ENCODE data around the gene CDK15. TPM values are rescaled to one million over a fixed set of nuclear protein-coding genes. Genes with fewer than 3 reads are reported as not detected.

Gene CDK15
- total and polyA plus RNA-seq, 2 experiments from 2014 or later, result 0.27 TPM; not detected in 1

GRCh38 chr2:201930043-201930442 is 123.7 kb downstream of the CDK15 start (continued):
- TF ChIP-seq ZNF462 (CRISPR knock-in tag; IDR thresholded peaks at IDR 0.05), result no peak

DNA sequence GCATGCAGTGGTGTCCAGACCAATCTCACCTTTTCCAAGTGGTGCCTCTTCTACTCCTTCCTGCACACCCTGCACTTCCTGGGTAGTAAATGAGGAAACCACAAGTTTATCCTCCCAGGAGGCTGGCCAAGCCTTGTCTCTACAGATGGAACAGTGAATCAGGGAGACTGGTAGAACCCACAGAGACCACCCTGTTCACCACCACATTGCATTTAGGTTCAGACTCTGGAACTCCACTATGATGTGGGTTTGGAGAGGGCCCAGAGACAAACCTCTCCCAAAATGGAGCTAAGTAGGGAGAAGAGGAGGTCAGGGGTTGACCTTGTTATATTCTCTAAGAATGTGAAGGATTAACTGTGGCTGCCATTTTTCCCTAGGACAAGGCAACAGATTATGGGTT is 124.5 kb downstream of the CDK15 start:
- Histone ChIP-seq H3K27me3 (ENCODE audit: insufficient read depth) (no peaks in the 10 kb centered on the region), H3K4me1 (ENCODE audit: insufficient read depth) (peaks cover 10% of the 10 kb centered on the region), H3K27ac (ENCODE audit: low read depth) (no peak overlapping the region), H3K9me2 (ENCODE audit: insufficient read depth) (peaks cover 19% of the 10 kb centered on the region; the same call in 1 of the 2 replicates), H4K20me1 (replicated peaks; ENCODE audit: insufficient read depth) (no peaks in the 10 kb centered on the region), H3K79me2 (replicated peaks; ENCODE audit: insufficient read depth) (no peaks in the 10 kb centered on the region), H3K4me3 (no peak overlapping the region), H3F3A (replicated peaks; ENCODE audit: low read depth) (0 out of 2 replicates have a peak, but pooled peaks cover 4% of the 10 kb centered on the region), H3K4me2 (no peak overlapping the region), H2AFZ (no peak overlapping the region), H3K36me3 (ENCODE audit: insufficient read depth) (no peaks in the 10 kb centered on the region)
- DNase-seq (ENCODE audit: low spot score) (no peak), ATAC-seq (no peak)
- peaks cover 31% of the 10 kb centered on the region for H3K4me1 Mint-ChIP-seq
- H3K27me3 Mint-ChIP-seq (ENCODE audit: insufficient read depth, low read depth, poor library complexity), result peaks cover 15% of the 10 kb centered on the region
- peaks cover 6% of the 10 kb centered on the region; the same call in 1 of the 3 replicates for H3K9me3 Mint-ChIP-seq
- H3K36me3 Mint-ChIP-seq (ENCODE audit: low read depth), result peaks cover 12% of the 10 kb centered on the region; the same call in 2 of the 3 replicates
- H3K4me3 Mint-ChIP-seq, result no peak overlapping the region
- no peak overlapping the region for H3K27ac Mint-ChIP-seq
- TF ChIP-seq ETS1 (IDR thresholded peaks at IDR 0.05) (no peak), EZH2 (IDR thresholded peaks at IDR 0.05; ENCODE audit: low read depth, unreplicated experiment) (no peak), JUNB (IDR thresholded peaks at IDR 0.05; ENCODE audit: unreplicated experiment) (no peak), EZH2phosphoT487 (IDR thresholded peaks at IDR 0.05; ENCODE audit: unreplicated experiment) (no peak), CREB1 (CRISPR knock-in tag; IDR thresholded peaks at IDR 0.05; ENCODE audit: low read depth) (no peak)
- TF ChIP-seq, protein P1, sequence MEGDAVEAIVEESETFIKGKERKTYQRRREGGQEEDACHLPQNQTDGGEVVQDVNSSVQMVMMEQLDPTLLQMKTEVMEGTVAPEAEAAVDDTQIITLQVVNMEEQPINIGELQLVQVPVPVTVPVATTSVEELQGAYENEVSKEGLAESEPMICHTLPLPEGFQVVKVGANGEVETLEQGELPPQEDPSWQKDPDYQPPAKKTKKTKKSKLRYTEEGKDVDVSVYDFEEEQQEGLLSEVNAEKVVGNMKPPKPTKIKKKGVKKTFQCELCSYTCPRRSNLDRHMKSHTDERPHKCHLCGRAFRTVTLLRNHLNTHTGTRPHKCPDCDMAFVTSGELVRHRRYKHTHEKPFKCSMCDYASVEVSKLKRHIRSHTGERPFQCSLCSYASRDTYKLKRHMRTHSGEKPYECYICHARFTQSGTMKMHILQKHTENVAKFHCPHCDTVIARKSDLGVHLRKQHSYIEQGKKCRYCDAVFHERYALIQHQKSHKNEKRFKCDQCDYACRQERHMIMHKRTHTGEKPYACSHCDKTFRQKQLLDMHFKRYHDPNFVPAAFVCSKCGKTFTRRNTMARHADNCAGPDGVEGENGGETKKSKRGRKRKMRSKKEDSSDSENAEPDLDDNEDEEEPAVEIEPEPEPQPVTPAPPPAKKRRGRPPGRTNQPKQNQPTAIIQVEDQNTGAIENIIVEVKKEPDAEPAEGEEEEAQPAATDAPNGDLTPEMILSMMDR (conservative IDR thresholded peaks at IDR 0.05; ENCODE audit: low read depth in 2 of 2), result no peak
